Endothelial cell of umbilical vein (primary cell): Measurements from ENCODE around the gene NUDT2. TPM values are rescaled to one million over a fixed set of nuclear protein-coding genes. Genes with fewer than 3 reads are reported as not detected.

Experiments
- BruUV-seq: library from RNA; stranded (reverse); fragments of 400-500 nt; replicated peaks from 2 replicates; lab custom pipeline; 2021; lab: Mats Ljungman, UMichigan
- CTCF ChIA-PET: fragments of 300-600, 350-600 bp; sonication (Branson Sonifier 250); formaldehyde crosslinking; loops from one replicate; lab custom pipeline; 2021; ENCODE audit warnings: antibody characterized with exemption, inconsistent platforms; lab: Charles Lee
- POLR2A ChIA-PET: fragments of 300-600, 350-600 bp; sonication (Branson Sonifier 250); formaldehyde crosslinking; loops from one replicate; lab custom pipeline; 2021; ENCODE audit warnings: antibody characterized with exemption, inconsistent platforms; lab: Charles Lee
- DNase-seq: peaks from one replicate; pipeline ENCODE4 v3.0.0-alpha.2; 2011; ENCODE audit warnings: low read depth, low spot score
- FAIRE-seq: peaks from 2 replicates; lab custom pipeline; 2011; peaks lifted over from hg19 to GRCh38; lab: Jason Lieb, UNC
- H2AFZ ChIP-seq: 2 replicates; pipeline ENCODE4 v1.6.0; 2012; ENCODE audit warnings: low read depth, low read length, control low read depth, inconsistent platforms
- H3K27ac ChIP-seq: 2 replicates; pipeline ENCODE4 v1.5.1; 2011; ENCODE audit warnings: low read depth, mild to moderate bottlenecking, control low read depth, low read length, moderate library complexity; ENCODE audit not compliant: insufficient read depth
- H3K27me3 ChIP-seq, 2 experiments: 2 replicates each; pipeline versions ENCODE4 v1.6.0 to v1.6.1; 2011; ENCODE audit warnings: low read length in 2 of 2, mixed read lengths in 1 of 2; ENCODE audit not compliant: control insufficient read depth in 2 of 2, insufficient read depth in 2 of 2
- H3K36me3 ChIP-seq, 2 experiments: 2 replicates in 1 of 2; 3 replicates in 1 of 2; pipeline ENCODE4 v1.5.1; 2011; ENCODE audit warnings: low read length in 2 of 2, mild to moderate bottlenecking in 1 of 2, moderate library complexity in 1 of 2; ENCODE audit not compliant: control insufficient read depth in 2 of 2, insufficient read depth in 2 of 2; ENCODE audit errors: extremely low read depth in 1 of 2
- H3K4me1 ChIP-seq: 3 replicates; pipeline ENCODE4 v1.5.1; 2011; ENCODE audit warnings: mild to moderate bottlenecking, low read length; ENCODE audit not compliant: control insufficient read depth, insufficient read depth; ENCODE audit errors: extremely low read depth
- H3K4me2 ChIP-seq: 2 replicates; pipeline ENCODE4 v1.6.1; 2011; ENCODE audit warnings: low read length, control low read depth, mixed read lengths; ENCODE audit not compliant: insufficient read depth
- H3K4me3 ChIP-seq, 3 experiments: fragments of 200-600 bp in 1 of 3; sonication (generic), shearing (Covaris generic) in 1 of 3; replicated peaks in 1 of 3; 2 replicates each; pipeline ENCODE4 v1.5.1; 2011 to 2016; ENCODE audit warnings: control low read depth in 3 of 3, low read length in 3 of 3, mild to moderate bottlenecking in 2 of 3, inconsistent platforms in 1 of 3, low read depth in 1 of 3, moderate library complexity in 1 of 3; ENCODE audit not compliant: insufficient read depth in 1 of 3
- H3K79me2 ChIP-seq: 2 replicates; pipeline ENCODE4 v1.6.0; 2012; ENCODE audit warnings: low read length, inconsistent platforms; ENCODE audit not compliant: control insufficient read depth, insufficient read depth
- H3K9ac ChIP-seq: replicated peaks from 2 replicates; pipeline ENCODE3; 2011; ENCODE audit warnings: low read length, control low read depth; ENCODE audit not compliant: insufficient read depth; ENCODE audit errors: extremely low read depth
- H3K9me1 ChIP-seq: replicated peaks from 3 replicates; pipeline ENCODE4 v1.6.0; 2011; ENCODE audit warnings: mild to moderate bottlenecking, low read length; ENCODE audit not compliant: control insufficient read depth, insufficient read depth; ENCODE audit errors: extremely low read depth
- H3K9me3 ChIP-seq: replicated peaks from 2 replicates; pipeline ENCODE4 v1.5.1; 2012; ENCODE audit warnings: low read length, inconsistent platforms; ENCODE audit not compliant: control insufficient read depth, insufficient read depth
- H4K20me1 ChIP-seq: replicated peaks from 2 replicates; pipeline ENCODE3; 2011; ENCODE audit warnings: mild to moderate bottlenecking, low read length; ENCODE audit not compliant: control insufficient read depth, insufficient read depth; ENCODE audit errors: extremely low read depth
- CTCF ChIP-seq, 2 donors: IDR thresholded peaks; 1 replicate in 1 of 2; 2 replicates in 1 of 2; pipeline ENCODE4 v1.5.1; 2011; ENCODE audit warnings: low read length in 2 of 2, mild to moderate bottlenecking in 2 of 2, moderate library complexity in 2 of 2, control low read depth in 1 of 2, inconsistent platforms in 1 of 2, low read depth in 1 of 2; ENCODE audit not compliant: insufficient read depth in 1 of 2; ENCODE audit errors: extremely low read depth in 1 of 2
- FOS ChIP-seq: IDR thresholded peaks from 2 replicates; pipeline ENCODE4 v1.6.1; 2011; ENCODE audit warnings: mild to moderate bottlenecking, low read length, moderate library complexity, borderline replicate concordance; ENCODE audit not compliant: insufficient read depth
- GATA2 ChIP-seq: IDR thresholded peaks from 2 replicates; pipeline ENCODE4 v1.7.0; 2011; ENCODE audit warnings: low read depth, mild to moderate bottlenecking, moderate library complexity, mixed read lengths, low read length; ENCODE audit not compliant: insufficient read length, insufficient read depth
- POLR2A ChIP-seq: IDR thresholded peaks from 2 replicates; pipeline ENCODE4 v1.6.1; 2012; ENCODE audit warnings: low read depth, mild to moderate bottlenecking, control low read depth, low read length
- dilution Hi-C: fragments of 300-500 bp; cut with MboI; formaldehyde crosslinking; loops from one replicate; pipeline ENCODE4 v1.15.0; 2019; ENCODE audit warnings: low sequenced_read_pairs; ENCODE audit not compliant: extremely low pct_ligation_motif_present
- intact Hi-C: fragments of 100-400 bp; cut with micrococcal nuclease; formaldehyde crosslinking; loops from one replicate; pipeline ENCODE4 v1.10.0; 2022
- polyA plus RNA-seq, 4 experiments: library from polyadenylated mRNA; depleted of rRNA in 3 of 4; stranded (reverse) in 3 of 4; unstranded in 1 of 4; fragments of >200 nt; gene quantifications; 2 replicates each; pipeline versions ENCODE4 v1.2.1 to v1.2.3, GENCODE V29; 2011 to 2012; ENCODE audit warnings: missing spikeins in 1 of 4
- total RNA-seq: library from RNA; stranded (reverse); gene quantifications from 2 replicates; pipeline ENCODE4 v1.2.3, GENCODE V29; 2021

NUDT2 gene
- total and polyA plus RNA-seq, 2 donors (not counting 3 experiments of a cell fraction or from before 2014, with no cell fraction given): 25.1 to 45.2 TPM

- no peak for FAIRE-seq
- no peaks in the 10 kb centered on the region for H3K79me2 ChIP-seq
- no peak overlapping the region for H3K4me3 ChIP-seq
- peaks cover 11% of the 10 kb centered on the region for H3K4me1 ChIP-seq
- no peak overlapping the region for H3K9ac ChIP-seq
- no peaks in the 10 kb centered on the region for H3K27me3 ChIP-seq
- no peak overlapping the region for H3K4me2 ChIP-seq
- no peaks in the 10 kb centered on the region for H3K9me1 ChIP-seq
- H3K9me3 ChIP-seq: no peaks in the 10 kb centered on the region
- ChIA-PET POLR2A (no interaction called here), CTCF (interaction anchor here (0.6 to 9.4 kb wide), 15 partner anchors 7 to 230 kb away, joined by 3 to 152 read pairs (median 5); no protein-coding TSS in a partner anchor)
- H3K36me3 ChIP-seq: no peaks in the 10 kb centered on the region
- TF ChIP-seq GATA2: no peak
- no peak for TF ChIP-seq CTCF (IDR thresholded peaks at IDR 0.05; ENCODE audit: extremely low read depth in 1 of 2, insufficient read depth in 1 of 2, low read depth in 1 of 2, low read length in 2 of 2)
- TF ChIP-seq POLR2A: no peak
- no peak for TF ChIP-seq FOS
- dilution Hi-C loops (no loop called here), intact Hi-C loops (loop anchor here (1.0 to 5.0 kb wide), 4 partner anchors 46 to 251 kb away; partner anchors contain the start of genes DCAF12 and UBAP1)
- no peaks in the 10 kb centered on the region for H4K20me1 ChIP-seq
- BruUV-seq: no TSS peak
- DNase-seq: no peak
- no peak overlapping the region for H3K27ac ChIP-seq
- no peak overlapping the region for H2AFZ ChIP-seq
Measured at GRCh38 chr9:34378376-34379060, 49.1 kb downstream of the NUDT2 start.
